ENCODE measurements around the gene CNTN5. TPM values are rescaled to one million over a fixed set of nuclear protein-coding genes. Genes with fewer than 3 reads are reported as not detected.

Gene CNTN5
- total RNA-seq, 1 donor from 2014 or later: 3.2 TPM

- no peak overlapping the region for H3K27ac Mint-ChIP-seq
- no peaks in the 10 kb centered on the region for H3K9me3 Mint-ChIP-seq
- DNase-seq (ENCODE audit: extremely low spot score, unreplicated experiment): no peak
- H3K36me3 Mint-ChIP-seq: no peaks in the 10 kb centered on the region
- no peaks in the 10 kb centered on the region for H3K27me3 Mint-ChIP-seq
- H3K4me3 Mint-ChIP-seq: no peak overlapping the region
- H3K4me1 Mint-ChIP-seq (ENCODE audit: unreplicated experiment): no peaks in the 10 kb centered on the region
- TF ChIP-seq CTCF (conservative IDR thresholded peaks at IDR 0.05): no peak
Measured at GRCh38 chr11:99327066-99327465, 306.3 kb downstream of the CNTN5 start.

- H3K4me1 Mint-ChIP-seq (ENCODE audit: unreplicated experiment): no peaks in the 10 kb centered on the region
- H3K9me3 Mint-ChIP-seq: no peaks in the 10 kb centered on the region
- H3K4me3 Mint-ChIP-seq: no peak overlapping the region
- TF ChIP-seq CTCF (conservative IDR thresholded peaks at IDR 0.05): no peak
- no peaks in the 10 kb centered on the region for H3K27me3 Mint-ChIP-seq
- H3K36me3 Mint-ChIP-seq: no peaks in the 10 kb centered on the region
- H3K27ac Mint-ChIP-seq: no peak overlapping the region
- no peak for DNase-seq (ENCODE audit: extremely low spot score, unreplicated experiment)
Measured at GRCh38 chr11:99327527-99327926, 306.8 kb downstream of the CNTN5 start.

- Mint-ChIP-seq H3K27me3 (no peaks in the 10 kb centered on the region), H3K9me3 (no peaks in the 10 kb centered on the region), H3K27ac (no peak overlapping the region), H3K4me1 (ENCODE audit: unreplicated experiment) (no peaks in the 10 kb centered on the region), H3K4me3 (no peak overlapping the region), H3K36me3 (no peaks in the 10 kb centered on the region)
- TF ChIP-seq CTCF (conservative IDR thresholded peaks at IDR 0.05): no peak
- DNase-seq (ENCODE audit: extremely low spot score, unreplicated experiment): no peak
Measured at GRCh38 chr11:99333621-99334020, 312.9 kb downstream of the CNTN5 start.

- Mint-ChIP-seq H3K4me1 (ENCODE audit: unreplicated experiment) (no peaks in the 10 kb centered on the region), H3K27me3 (no peaks in the 10 kb centered on the region), H3K36me3 (no peaks in the 10 kb centered on the region), H3K27ac (no peak overlapping the region), H3K9me3 (no peaks in the 10 kb centered on the region), H3K4me3 (no peak overlapping the region)
- DNase-seq (ENCODE audit: extremely low spot score, unreplicated experiment): no peak
- no peak for TF ChIP-seq CTCF (conservative IDR thresholded peaks at IDR 0.05)
Measured at GRCh38 chr11:99343117-99343516, 322.4 kb downstream of the CNTN5 start.

- TF ChIP-seq CTCF (conservative IDR thresholded peaks at IDR 0.05): no peak
- Mint-ChIP-seq H3K36me3 (no peaks in the 10 kb centered on the region), H3K27me3 (no peaks in the 10 kb centered on the region), H3K27ac (no peak overlapping the region), H3K4me1 (ENCODE audit: unreplicated experiment) (no peaks in the 10 kb centered on the region), H3K4me3 (no peak overlapping the region), H3K9me3 (no peaks in the 10 kb centered on the region)
- no peak for DNase-seq (ENCODE audit: extremely low spot score, unreplicated experiment)
Measured at GRCh38 chr11:99349151-99349673, 328.5 kb downstream of the CNTN5 start.

- Mint-ChIP-seq H3K9me3 (no peaks in the 10 kb centered on the region), H3K27me3 (no peaks in the 10 kb centered on the region), H3K4me3 (no peak overlapping the region), H3K36me3 (no peaks in the 10 kb centered on the region), H3K4me1 (ENCODE audit: unreplicated experiment) (no peaks in the 10 kb centered on the region), H3K27ac (no peak overlapping the region)
- no peak for DNase-seq (ENCODE audit: extremely low spot score, unreplicated experiment)
- no peak for TF ChIP-seq CTCF (conservative IDR thresholded peaks at IDR 0.05)
Measured at GRCh38 chr11:99351624-99352023, 330.9 kb downstream of the CNTN5 start.
